Measurements from ENCODE around the gene ERC2.
"Not testable (repeated sequence)": the region's sequence is repeated elsewhere in the genome, so short reads cannot be mapped to it uniquely, and the experiment has no call there.

The ERC2 gene

GRCh38 chr3:56468184-56469106 is at the start of gene ERC2:
ERC2 (minus strand) TSS chr3:56468467.
- peak; percentile 18 to 87 (median 70) for DNase-seq
- intact Hi-C loops (cut with DNase I), result no loop called here

- intact Hi-C loops (cut with DNase I), result no loop called here
- no peak for DNase-seq
Observed at GRCh38 chr3:56502738-56503137, 34.5 kb upstream of the ERC2 start.

- DNase-seq; intact Hi-C loops (cut with DNase I): not testable (repeated sequence)
Observed at GRCh38 chr3:56496376-56496775, 28.1 kb upstream of the ERC2 start.

GRCh38 chr3:56494679-56495322 is 26.5 kb upstream of the ERC2 start:
- intact Hi-C loops (cut with DNase I), result no loop called here
- DNase-seq, result peak; percentile 5 to 85 (median 58)

- intact Hi-C loops (cut with DNase I), result no loop called here
- no peak for DNase-seq
Observed at GRCh38 chr3:56491566-56491965, 23.3 kb upstream of the ERC2 start.

GRCh38 chr3:56488812-56489600 is 20.7 kb upstream of the ERC2 start:
- intact Hi-C loops (cut with DNase I), result no loop called here
- DNase-seq, result no peak

- no peak for DNase-seq
- intact Hi-C loops (cut with DNase I), result no loop called here
Observed at GRCh38 chr3:56484525-56485032, 16.3 kb upstream of the ERC2 start.

- intact Hi-C loops (cut with DNase I), result no loop called here
- DNase-seq, result no peak
Observed at GRCh38 chr3:56484122-56484521, 15.9 kb upstream of the ERC2 start.

- no peak for DNase-seq
- intact Hi-C loops (cut with DNase I), result no loop called here
Observed at GRCh38 chr3:56477646-56478045, 9.4 kb upstream of the ERC2 start.

- intact Hi-C loops (cut with DNase I), result no loop called here
Observed at GRCh38 chr3:56476771-56477170, 8.5 kb upstream of the ERC2 start.

GRCh38 chr3:56471771-56472170 is 3.5 kb upstream of the ERC2 start:
- no peak for DNase-seq
- intact Hi-C loops (cut with DNase I), result no loop called here

More at GRCh38 chr3:56476771-56477170, 8.5 kb upstream of the ERC2 start:
- DNase-seq, result no peak

GRCh38 chr3:56469141-56469540 is 874 bp upstream of the ERC2 start:
- no peak for DNase-seq

GRCh38 chr3:56467801-56468183 is 475 bp downstream of the ERC2 start:
- intact Hi-C loops (cut with DNase I), result no loop called here
- DNase-seq, result peak in 15 of 42 donors; percentile 8 to 46 (median 21)

More at GRCh38 chr3:56469141-56469540, 874 bp upstream of the ERC2 start:
- intact Hi-C loops (cut with DNase I), result no loop called here

- peak; percentile 75 to 96 (median 89) for DNase-seq
- intact Hi-C loops (cut with DNase I), result no loop called here
Observed at GRCh38 chr3:56467108-56467507, 1.2 kb downstream of the ERC2 start.

GRCh38 chr3:56459719-56460118 is 8.5 kb downstream of the ERC2 start:
- no peak for DNase-seq
- intact Hi-C loops (cut with DNase I), result no loop called here

GRCh38 chr3:56459104-56459496 is 9.2 kb downstream of the ERC2 start:
- intact Hi-C loops (cut with DNase I), result no loop called here
- DNase-seq, result no peak

- intact Hi-C loops (cut with DNase I), result no loop called here
- no peak for DNase-seq
Observed at GRCh38 chr3:56458496-56459103, 9.7 kb downstream of the ERC2 start.

GRCh38 chr3:56456117-56456516 is 12.2 kb downstream of the ERC2 start:
- intact Hi-C loops (cut with DNase I), result no loop called here
- DNase-seq, result no peak

- no peak for DNase-seq
- intact Hi-C loops (cut with DNase I), result no loop called here
Observed at GRCh38 chr3:56453011-56453410, 15.3 kb downstream of the ERC2 start.

Data from head of caudate nucleus (tissue), 42 donors.